ENCODE measurements around the gene UGT2A2.
"Not testable (repeated sequence)": the region's sequence is repeated elsewhere in the genome, so short reads cannot be mapped to it uniquely, and the experiment has no call there.

DNA sequence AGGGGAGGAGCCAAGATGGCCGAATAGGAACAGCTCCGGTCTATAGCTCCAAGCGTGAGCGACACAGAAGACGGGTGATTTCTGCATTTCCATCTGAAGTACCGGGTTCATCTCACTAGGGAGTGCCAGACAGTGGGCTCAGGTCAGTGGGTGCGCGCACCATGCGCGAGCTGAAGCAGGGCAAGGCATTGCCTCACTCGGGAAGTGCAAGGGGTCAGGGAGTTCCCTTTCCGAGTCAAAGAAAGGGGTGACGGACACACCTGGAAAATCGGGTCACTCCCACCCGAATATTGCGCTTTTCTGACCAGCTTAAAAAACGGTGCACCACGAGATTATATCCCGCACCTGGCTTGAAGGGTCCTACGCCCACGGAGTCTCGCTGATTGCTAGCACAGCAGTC lies 24.6 kb upstream of the UGT2A2 start:
- TF ChIP-seq, protein P1, sequence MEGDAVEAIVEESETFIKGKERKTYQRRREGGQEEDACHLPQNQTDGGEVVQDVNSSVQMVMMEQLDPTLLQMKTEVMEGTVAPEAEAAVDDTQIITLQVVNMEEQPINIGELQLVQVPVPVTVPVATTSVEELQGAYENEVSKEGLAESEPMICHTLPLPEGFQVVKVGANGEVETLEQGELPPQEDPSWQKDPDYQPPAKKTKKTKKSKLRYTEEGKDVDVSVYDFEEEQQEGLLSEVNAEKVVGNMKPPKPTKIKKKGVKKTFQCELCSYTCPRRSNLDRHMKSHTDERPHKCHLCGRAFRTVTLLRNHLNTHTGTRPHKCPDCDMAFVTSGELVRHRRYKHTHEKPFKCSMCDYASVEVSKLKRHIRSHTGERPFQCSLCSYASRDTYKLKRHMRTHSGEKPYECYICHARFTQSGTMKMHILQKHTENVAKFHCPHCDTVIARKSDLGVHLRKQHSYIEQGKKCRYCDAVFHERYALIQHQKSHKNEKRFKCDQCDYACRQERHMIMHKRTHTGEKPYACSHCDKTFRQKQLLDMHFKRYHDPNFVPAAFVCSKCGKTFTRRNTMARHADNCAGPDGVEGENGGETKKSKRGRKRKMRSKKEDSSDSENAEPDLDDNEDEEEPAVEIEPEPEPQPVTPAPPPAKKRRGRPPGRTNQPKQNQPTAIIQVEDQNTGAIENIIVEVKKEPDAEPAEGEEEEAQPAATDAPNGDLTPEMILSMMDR (conservative IDR thresholded peaks at IDR 0.05; ENCODE audit: low read depth in 2 of 2): not testable (repeated sequence)
- TF ChIP-seq POLR2AphosphoS5 (IDR thresholded peaks at IDR 0.05; ENCODE audit: low read depth); EZH2phosphoT487 (IDR thresholded peaks at IDR 0.05; ENCODE audit: unreplicated experiment); EZH2 (IDR thresholded peaks at IDR 0.05; ENCODE audit: low read depth, unreplicated experiment); JUNB (IDR thresholded peaks at IDR 0.05; ENCODE audit: unreplicated experiment); CREB1 (CRISPR knock-in tag; IDR thresholded peaks at IDR 0.05; ENCODE audit: low read depth); STAT1 (IDR thresholded peaks at IDR 0.05; ENCODE audit: unreplicated experiment); ZNF331 (CRISPR knock-in tag; IDR thresholded peaks at IDR 0.05; ENCODE audit: low read depth): not testable (repeated sequence)
- TF ChIP-seq, protein P2, sequence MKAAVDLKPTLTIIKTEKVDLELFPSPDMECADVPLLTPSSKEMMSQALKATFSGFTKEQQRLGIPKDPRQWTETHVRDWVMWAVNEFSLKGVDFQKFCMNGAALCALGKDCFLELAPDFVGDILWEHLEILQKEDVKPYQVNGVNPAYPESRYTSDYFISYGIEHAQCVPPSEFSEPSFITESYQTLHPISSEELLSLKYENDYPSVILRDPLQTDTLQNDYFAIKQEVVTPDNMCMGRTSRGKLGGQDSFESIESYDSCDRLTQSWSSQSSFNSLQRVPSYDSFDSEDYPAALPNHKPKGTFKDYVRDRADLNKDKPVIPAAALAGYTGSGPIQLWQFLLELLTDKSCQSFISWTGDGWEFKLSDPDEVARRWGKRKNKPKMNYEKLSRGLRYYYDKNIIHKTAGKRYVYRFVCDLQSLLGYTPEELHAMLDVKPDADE (IDR thresholded peaks at IDR 0.05): not testable (repeated sequence)
- TF ChIP-seq, protein P3, sequence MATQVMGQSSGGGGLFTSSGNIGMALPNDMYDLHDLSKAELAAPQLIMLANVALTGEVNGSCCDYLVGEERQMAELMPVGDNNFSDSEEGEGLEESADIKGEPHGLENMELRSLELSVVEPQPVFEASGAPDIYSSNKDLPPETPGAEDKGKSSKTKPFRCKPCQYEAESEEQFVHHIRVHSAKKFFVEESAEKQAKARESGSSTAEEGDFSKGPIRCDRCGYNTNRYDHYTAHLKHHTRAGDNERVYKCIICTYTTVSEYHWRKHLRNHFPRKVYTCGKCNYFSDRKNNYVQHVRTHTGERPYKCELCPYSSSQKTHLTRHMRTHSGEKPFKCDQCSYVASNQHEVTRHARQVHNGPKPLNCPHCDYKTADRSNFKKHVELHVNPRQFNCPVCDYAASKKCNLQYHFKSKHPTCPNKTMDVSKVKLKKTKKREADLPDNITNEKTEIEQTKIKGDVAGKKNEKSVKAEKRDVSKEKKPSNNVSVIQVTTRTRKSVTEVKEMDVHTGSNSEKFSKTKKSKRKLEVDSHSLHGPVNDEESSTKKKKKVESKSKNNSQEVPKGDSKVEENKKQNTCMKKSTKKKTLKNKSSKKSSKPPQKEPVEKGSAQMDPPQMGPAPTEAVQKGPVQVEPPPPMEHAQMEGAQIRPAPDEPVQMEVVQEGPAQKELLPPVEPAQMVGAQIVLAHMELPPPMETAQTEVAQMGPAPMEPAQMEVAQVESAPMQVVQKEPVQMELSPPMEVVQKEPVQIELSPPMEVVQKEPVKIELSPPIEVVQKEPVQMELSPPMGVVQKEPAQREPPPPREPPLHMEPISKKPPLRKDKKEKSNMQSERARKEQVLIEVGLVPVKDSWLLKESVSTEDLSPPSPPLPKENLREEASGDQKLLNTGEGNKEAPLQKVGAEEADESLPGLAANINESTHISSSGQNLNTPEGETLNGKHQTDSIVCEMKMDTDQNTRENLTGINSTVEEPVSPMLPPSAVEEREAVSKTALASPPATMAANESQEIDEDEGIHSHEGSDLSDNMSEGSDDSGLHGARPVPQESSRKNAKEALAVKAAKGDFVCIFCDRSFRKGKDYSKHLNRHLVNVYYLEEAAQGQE (IDR thresholded peaks at IDR 0.05; ENCODE audit: unreplicated experiment): not testable (repeated sequence)
